ENCODE results near the gene KIF23. TPM values are rescaled to one million over a fixed set of nuclear protein-coding genes. Genes with fewer than 3 reads are reported as not detected.
A peak's percentile ranks its signal among the peaks of the same experiment; 100 is the strongest.

Gene KIF23
- total RNA-seq, 1 donor from 2014 or later, result 12.0 TPM

GRCh38 chr15:69394556-69395282, 19.4 kb upstream of the KIF23 start:
- DNase-seq (ENCODE audit: low read depth), result peak; percentile 77

- DNase-seq (ENCODE audit: low read depth), result no peak
These were observed 18.7 kb upstream of the KIF23 start for GRCh38 chr15:69395460-69395859.

- no peak for DNase-seq (ENCODE audit: low read depth)
These were observed 18.2 kb upstream of the KIF23 start for GRCh38 chr15:69395991-69396390.

- DNase-seq (ENCODE audit: low read depth), result peak; percentile 64
These were observed 15.7 kb upstream of the KIF23 start for GRCh38 chr15:69398491-69398891.

DNA sequence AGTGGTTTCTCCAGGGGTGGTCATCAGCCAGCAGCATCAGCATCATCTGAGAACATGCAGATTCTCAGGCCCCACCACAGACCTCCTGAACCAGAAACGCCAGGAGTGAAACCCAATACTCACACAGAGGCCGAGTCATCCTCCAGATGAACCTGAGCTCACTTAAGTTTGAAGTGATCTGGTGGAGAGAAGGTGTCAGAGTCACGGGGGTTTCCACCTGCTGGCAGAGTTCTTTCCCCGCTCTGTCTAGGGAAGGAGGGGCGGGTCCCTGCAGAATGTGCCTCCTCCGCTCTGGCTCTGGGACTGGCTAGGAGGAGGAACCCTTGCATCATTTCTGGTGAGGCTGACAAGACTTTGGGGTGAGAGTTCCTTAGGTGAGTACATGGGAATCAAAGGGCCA, 13.3 kb upstream of the KIF23 start:
- no peak for DNase-seq (ENCODE audit: low read depth)

DNA sequence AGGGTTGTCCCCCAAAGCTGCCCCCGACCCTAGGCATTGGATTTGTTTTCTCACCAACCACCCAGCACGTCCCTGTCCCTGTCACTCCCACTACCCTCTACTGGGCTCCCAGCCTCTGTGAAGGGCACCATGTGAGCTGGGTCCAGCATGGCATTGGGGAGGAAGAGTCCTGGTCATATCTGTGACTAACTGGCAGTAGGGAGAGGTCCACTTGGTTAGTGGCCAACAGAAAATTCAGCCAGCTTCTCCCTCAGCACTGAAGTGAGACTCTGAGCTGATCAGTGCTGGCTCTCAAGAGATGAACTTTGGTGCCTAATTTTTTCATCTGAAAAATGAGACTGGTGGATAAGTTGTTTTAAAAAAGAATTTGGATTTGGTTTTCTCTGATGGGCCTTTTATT, 11.3 kb upstream of the KIF23 start:
- DNase-seq (ENCODE audit: low read depth), result peak; percentile 47

- DNase-seq (ENCODE audit: low read depth), result peak; percentile 84
These were observed 10.6 kb upstream of the KIF23 start for GRCh38 chr15:69403594-69403993.

DNA sequence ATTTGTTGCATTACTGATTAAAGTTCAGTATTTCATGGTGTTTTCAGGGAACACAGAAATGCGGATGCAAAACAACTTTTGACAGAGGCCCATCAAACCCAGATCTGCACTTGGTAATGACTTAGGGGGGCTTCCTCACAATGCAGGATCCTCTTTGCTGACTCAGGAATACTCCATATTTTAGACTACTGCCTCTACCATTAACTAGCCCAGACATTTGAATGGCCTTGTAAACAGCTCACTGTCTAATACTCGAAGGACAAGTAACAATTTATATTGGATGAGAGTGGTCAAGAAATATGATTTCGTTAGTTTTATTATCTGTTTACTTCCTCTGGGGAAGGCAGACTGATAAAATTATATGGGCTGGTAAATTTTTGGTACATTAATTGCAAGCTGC, 9.0 kb upstream of the KIF23 start:
- DNase-seq (ENCODE audit: low read depth), result no peak

- DNase-seq (ENCODE audit: low read depth), result no peak
These were observed 6.3 kb upstream of the KIF23 start for GRCh38 chr15:69407719-69408400.

- no peak for DNase-seq (ENCODE audit: low read depth)
These were observed 5.3 kb upstream of the KIF23 start for GRCh38 chr15:69408841-69409240.

GRCh38 chr15:69410248-69410874, 3.8 kb upstream of the KIF23 start:
- DNase-seq (ENCODE audit: low read depth), result peak; percentile 89

DNA sequence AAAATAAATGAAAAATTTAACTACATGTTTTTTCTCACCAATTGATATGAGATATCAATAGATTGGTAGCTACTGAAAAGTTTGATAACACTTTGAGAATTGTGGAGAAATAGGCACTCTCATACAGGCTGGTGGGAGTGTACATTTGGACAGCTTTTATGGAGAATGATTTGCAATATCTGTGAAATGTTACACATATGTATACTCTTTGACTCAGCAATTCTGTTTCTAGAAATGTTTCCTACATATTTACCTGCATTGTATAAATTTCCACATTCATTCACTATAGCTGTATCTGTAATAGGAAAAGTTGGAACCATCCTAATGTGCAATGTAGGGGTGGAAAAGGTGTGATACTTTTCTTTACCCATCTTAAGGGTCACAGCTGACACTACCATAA, 1.9 kb upstream of the KIF23 start:
- no peak for DNase-seq (ENCODE audit: low read depth)

DNA sequence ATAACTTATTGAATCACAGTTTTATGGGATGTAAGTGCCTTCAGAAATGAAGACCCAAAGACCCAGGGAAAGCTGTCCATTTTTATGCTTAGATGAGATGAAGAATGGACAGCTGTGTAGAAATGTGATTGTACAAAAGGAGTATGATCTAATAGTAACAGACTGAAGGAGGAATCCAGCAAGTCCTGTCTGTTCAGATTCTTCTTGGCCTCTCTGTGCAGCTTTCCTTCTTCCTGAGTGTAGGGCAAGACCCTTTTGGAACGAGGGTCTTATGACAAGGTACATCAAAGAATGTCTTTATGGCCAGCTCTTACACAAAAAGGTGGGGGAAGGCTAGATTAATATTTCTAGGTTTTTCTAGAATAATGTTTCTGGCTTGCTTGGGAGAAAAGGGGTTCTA, 1.4 kb upstream of the KIF23 start:
- no peak for DNase-seq (ENCODE audit: low read depth)

DNA sequence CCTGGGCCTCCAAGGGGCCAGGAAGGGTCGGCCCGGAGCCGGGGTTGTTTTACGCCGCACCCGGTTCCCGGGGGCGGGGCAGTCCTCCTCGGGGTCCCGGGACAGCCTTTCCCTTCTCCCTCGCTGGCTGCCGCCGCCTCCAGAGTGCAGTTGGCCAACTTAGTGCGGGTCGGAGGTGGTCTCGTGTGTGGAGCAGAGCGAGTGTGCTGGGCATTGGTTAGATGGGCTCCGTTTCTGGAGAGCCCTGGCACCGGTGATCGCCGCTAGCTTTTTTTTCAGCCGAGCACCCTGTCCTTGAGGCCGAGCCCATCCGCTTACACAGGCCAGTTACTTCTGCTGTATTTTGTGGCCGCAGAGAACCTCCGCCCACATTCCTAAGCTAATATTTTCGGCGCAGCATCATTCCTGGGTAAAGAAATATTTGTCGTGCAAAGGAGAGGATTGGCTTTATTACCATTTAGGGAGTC, 585 bp downstream of the KIF23 start:
- DNase-seq (ENCODE audit: low read depth), result peak; percentile 91

DNA sequence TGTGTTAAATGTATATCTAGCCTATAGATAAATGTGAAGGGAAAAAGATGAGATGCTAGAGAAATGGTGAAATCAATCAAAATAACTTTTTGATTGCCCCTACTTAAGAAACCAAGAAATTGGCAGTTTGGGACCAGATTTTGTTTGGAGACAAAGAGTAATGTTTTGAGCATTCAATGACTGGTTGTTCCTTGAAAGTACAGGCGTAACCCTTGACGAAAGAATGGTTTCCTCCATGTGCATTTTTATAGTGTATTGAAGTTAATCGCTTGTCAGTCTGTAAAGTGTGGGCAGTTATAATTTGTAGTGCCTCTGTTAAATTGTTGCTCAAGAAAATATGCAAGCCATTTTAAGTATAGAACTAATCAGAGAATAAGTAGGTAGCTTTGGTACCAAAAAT, 1.2 kb downstream of the KIF23 start:
- DNase-seq (ENCODE audit: low read depth), result peak; percentile 31

DNA sequence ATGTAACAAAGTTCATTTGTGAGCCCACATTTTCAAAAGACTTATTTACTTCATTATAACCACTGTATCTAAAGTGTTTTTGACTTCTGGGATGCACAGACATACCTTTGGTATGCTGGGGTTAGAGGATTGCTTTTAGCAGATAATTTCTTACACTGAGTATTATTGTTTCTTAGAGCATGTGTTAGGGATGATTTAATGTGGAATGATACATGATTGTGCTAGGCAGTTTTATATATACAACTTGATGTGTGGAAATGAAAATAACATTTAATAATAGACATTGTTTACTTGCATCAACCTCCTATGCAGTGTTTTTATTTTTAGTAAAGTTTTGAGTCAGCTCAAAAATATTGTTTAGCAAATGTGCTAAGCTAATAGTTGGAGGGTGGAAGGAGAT, 3.4 kb downstream of the KIF23 start:
- no peak for DNase-seq (ENCODE audit: low read depth)

GRCh38 chr15:69421498-69421897, 7.3 kb downstream of the KIF23 start:
- peak; percentile 40 for DNase-seq (ENCODE audit: low read depth)

DNA sequence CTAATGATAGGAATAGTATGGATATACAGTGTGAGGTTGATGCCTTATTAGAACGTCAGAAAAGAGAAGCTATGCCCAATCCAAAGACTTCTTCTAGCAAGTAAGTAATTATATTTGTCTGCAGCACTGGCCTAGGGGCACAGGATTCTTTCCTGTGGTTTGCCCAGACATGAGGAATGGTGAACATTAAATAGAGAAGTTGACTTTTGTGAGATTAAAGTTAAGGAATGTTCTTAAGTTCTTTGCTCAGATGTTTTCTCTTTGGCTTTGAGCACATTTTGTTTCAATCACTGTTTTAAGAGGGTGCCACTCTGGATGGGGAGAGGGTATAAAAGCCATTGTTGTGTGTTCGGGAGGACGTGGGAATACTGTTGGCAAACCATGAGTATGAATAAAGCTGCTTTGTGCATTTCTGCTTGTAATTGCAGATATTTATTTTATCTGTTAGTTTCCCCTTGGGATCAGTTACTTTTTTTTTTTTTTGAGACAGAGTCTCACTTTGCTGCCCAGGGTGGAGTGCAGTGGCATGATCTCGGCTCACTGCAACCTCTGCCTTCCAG, 8.3 kb downstream of the KIF23 start:
- DNase-seq (ENCODE audit: low read depth), result no peak

- no peak for DNase-seq (ENCODE audit: low read depth)
These were observed 9.9 kb downstream of the KIF23 start for GRCh38 chr15:69424001-69424400.

DNA sequence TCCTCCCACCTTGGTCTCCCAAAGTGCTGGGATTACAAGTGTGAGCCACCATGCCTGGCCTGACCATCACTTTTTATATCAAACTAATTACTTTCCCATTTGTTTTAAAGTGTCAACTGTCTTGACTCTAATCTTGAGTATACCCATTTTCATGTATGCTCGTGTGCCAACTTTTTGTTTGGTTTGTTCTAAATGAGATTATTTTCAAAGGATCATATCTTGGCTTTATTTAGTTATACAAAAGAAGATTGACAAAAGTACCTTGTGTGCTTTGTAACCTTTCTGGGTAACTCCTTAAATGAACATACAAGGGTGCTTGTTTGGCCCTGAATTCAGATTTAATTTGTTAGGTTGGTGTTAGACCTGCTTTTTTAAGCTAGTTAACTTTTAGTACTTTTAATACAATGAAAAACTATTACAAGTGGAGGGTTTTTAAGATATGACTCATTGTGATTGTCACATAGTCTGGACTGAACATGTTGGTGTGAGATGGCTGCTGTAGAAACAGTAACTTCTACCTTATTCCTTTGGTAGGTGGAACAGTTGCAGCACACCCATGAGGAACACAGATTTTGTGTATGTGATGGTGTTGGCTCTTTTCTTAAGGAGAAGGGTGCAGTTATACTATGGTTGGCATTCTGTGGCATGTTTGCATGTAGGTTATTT, 10.7 kb downstream of the KIF23 start:
- no peak for DNase-seq (ENCODE audit: low read depth)

GRCh38 chr15:69433831-69434230, 19.7 kb downstream of the KIF23 start:
- no peak for DNase-seq (ENCODE audit: low read depth)

GRCh38 chr15:69434238-69434637, 20.1 kb downstream of the KIF23 start:
- no peak for DNase-seq (ENCODE audit: low read depth)

Measured in myocyte (in vitro differentiated cells).